ENCODE measurements around the gene BPIFB4. TPM values are rescaled to one million over a fixed set of nuclear protein-coding genes. Genes with fewer than 3 reads are reported as not detected.

Gene BPIFB4
- polyA plus RNA-seq (2012; ENCODE audit: insufficient read depth, insufficient read length, low read depth) = not detected

- Histone ChIP-seq H3K9me3 (no peaks in the 10 kb centered on the region; the same call in 1 of the 2 replicates), H3K27me3 (no peaks in the 10 kb centered on the region; the same call in 1 of the 2 replicates), H3K4me3 (ENCODE audit: low read depth, low read length) (no peak within 1 kb of the TSS), H3K36me3 (no peaks in the 10 kb centered on the region), H3K4me1 (no peaks in the 10 kb centered on the region)
- TF ChIP-seq CTCF (IDR thresholded peaks at IDR 0.05; ENCODE audit: low read depth, low read length) = no peak
- DNase-seq = no peak
Observed at GRCh38 chr20:33079259-33079658, at the start of gene BPIFB4. Gene BPIFB4 (plus strand): TSS chr20:33079643. CDS start chr20:33081527, 1,884 bp downstream.

- Histone ChIP-seq H3K4me3 (ENCODE audit: low read depth, low read length) (no peak overlapping the region), H3K4me1 (no peaks in the 10 kb centered on the region), H3K27me3 (no peaks in the 10 kb centered on the region), H3K36me3 (no peaks in the 10 kb centered on the region), H3K9me3 (no peaks in the 10 kb centered on the region)
- no peak for DNase-seq
- TF ChIP-seq CTCF (IDR thresholded peaks at IDR 0.05; ENCODE audit: low read depth, low read length) = no peak
Observed at GRCh38 chr20:33030076-33030475, 49.4 kb upstream of the BPIFB4 start.

GRCh38 chr20:33030569-33030968 lies 48.9 kb upstream of the BPIFB4 start:
- Histone ChIP-seq H3K9me3 (no peaks in the 10 kb centered on the region), H3K4me3 (ENCODE audit: low read depth, low read length) (no peak overlapping the region), H3K36me3 (no peaks in the 10 kb centered on the region), H3K4me1 (no peaks in the 10 kb centered on the region), H3K27me3 (no peaks in the 10 kb centered on the region)
- no peak for TF ChIP-seq CTCF (IDR thresholded peaks at IDR 0.05; ENCODE audit: low read depth, low read length)
- no peak for DNase-seq

- H3K4me1 ChIP-seq = no peaks in the 10 kb centered on the region
- no peak for TF ChIP-seq CTCF (IDR thresholded peaks at IDR 0.05; ENCODE audit: low read depth, low read length)
- no peaks in the 10 kb centered on the region for H3K9me3 ChIP-seq
- H3K27me3 ChIP-seq = no peaks in the 10 kb centered on the region
- no peak within 1 kb of the TSS for H3K4me3 ChIP-seq (ENCODE audit: low read depth, low read length)
- DNase-seq = no peak
- H3K36me3 ChIP-seq = no peaks in the 10 kb centered on the region
Observed at GRCh38 chr20:33031531-33031930, 47.9 kb upstream of the BPIFB4 start, which contains the start of gene BPIFB6. Gene BPIFB6 (plus strand): TSS chr20:33031648. CDS start chr20:33031648, 0 bp downstream.

GRCh38 chr20:33032555-33032954 lies 46.9 kb upstream of the BPIFB4 start:
- no peaks in the 10 kb centered on the region for H3K4me1 ChIP-seq
- no peaks in the 10 kb centered on the region for H3K27me3 ChIP-seq
- TF ChIP-seq CTCF (IDR thresholded peaks at IDR 0.05; ENCODE audit: low read depth, low read length) = no peak
- H3K9me3 ChIP-seq = no peaks in the 10 kb centered on the region
- no peak overlapping the region for H3K4me3 ChIP-seq (ENCODE audit: low read depth, low read length)
- no peaks in the 10 kb centered on the region for H3K36me3 ChIP-seq
- DNase-seq = no peak

GRCh38 chr20:33033381-33033780 lies 46.1 kb upstream of the BPIFB4 start:
- DNase-seq = no peak
- no peaks in the 10 kb centered on the region for H3K27me3 ChIP-seq
- no peaks in the 10 kb centered on the region for H3K9me3 ChIP-seq
- no peaks in the 10 kb centered on the region for H3K36me3 ChIP-seq
- H3K4me3 ChIP-seq (ENCODE audit: low read depth, low read length) = no peak overlapping the region
- TF ChIP-seq CTCF (IDR thresholded peaks at IDR 0.05; ENCODE audit: low read depth, low read length) = no peak
- H3K4me1 ChIP-seq = no peaks in the 10 kb centered on the region
